Stimulated activated CD4-positive, alpha-beta T cell treated with anti-CD3 and anti-CD28 coated beads, TNF-alpha, amount 100 ng/mL, for 4 hours (primary cell): ENCODE results near the gene GALNS.

ENCODE experiments used
- DNase-seq, 3 experiments: peaks; one replicate each; pipeline ENCODE4 v3.0.0-alpha.2; 2020; ENCODE audit warnings: low read depth in 3 of 3

The GALNS gene

DNA sequence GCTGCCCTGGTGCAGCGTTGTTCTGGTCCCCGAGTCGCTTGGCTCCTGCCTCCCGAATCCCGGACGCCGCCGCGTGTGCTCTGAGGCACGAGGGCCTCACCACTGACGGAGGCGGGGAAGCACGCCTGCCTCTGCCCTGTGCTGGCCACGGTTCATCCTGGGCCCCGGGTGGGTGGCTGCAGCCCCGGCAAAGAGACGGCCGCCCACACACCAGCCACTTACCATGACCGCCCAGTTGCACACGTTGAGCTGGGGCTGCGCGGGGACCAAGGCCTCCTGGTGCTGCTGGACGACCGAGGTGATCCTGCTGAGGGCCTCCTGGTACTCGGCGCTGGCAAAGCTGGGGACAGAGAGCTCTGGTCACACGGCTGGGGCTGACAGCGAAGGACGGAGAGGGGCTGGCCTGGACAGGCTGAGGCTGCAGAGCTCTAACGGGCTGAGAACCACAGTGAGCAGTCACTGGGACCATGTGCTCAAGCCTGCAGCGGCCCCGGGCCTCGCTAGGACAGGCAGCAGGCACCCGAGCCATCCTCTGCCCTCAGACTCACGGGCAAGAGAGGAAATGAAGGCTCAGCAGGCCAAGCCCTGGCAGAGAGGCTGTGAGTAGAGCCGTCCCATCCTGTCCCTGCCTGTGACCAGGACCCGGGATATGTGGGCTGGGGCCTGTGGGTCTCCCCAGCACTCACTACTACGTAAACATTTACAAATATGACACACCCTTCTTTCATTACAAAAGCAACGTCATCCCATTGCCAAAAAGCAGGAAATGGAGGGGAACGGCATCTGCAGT lies 38.8 kb downstream of the GALNS start:
- no peak for DNase-seq

DNA sequence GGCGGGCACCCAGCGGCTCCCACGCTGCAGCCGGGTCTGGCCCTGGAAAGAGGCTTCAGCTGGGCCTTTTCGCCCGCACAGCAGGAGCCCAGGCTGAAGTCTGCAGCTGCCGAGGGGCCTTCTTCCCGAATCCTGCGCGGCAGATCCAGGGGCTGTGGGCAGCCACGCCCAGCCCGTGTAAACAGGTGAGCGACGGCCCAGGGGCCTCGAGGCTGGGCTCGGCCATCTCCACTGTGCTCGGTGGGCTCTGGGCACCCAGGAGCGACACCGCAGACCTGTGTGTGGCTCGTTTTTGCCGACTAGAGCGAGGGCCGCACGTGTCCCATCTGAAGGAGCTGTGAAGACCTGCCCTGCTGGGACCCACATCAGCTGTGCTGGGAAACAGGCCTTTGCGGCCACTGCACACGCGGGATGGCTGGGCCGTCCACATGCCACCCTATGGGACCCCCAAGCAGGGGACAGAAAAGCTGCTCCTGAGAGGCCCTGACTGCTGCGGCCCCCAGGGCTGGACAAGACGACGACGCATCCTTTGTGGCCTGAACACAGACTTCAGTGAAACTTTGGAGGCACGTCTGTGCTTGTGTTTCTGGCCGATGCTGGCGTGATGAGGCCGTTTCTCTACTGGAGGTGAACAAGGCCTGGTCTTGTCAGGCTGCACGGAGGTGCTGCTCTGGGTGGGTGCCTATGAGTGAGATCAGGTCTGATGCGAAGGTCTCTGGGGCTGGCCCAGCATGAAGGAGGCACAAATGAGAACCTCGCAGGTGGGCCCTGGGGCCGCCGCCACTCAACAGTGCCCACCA lies 39.8 kb downstream of the GALNS start:
- DNase-seq = no peak

DNA sequence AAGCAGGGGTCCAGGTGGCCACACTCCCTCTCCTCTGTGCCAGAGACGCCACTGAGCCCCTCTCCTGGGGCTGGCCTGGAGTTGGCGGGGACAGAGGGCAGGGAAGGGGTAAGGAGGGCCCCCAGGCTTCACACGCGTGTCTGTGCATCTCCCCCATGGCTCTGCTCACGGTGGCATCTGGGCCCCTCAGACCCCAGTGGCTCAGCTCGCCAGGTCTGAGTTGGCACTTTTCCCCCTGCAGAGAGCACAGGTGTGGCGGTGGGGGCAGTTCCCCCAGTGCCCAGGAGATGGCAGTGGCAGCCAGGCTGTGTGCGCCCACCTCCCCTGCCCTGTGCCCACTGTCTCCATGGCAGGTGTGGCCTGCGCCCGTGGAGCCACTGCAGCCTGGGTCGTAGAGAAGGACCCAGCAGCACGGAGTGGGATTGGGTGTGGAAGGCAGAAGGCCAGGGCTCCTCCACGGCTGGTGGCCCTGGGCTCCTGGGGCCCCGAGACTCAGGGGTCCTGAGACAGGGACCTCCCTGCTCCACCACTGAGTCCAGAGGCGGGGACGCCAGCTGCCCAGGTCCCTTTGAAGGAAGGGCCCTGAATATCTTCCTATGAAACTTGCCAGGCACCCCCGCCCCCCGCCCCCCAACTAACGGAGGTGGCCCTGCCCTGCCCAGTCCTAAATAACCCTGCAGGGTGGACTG lies 40.7 kb downstream of the GALNS start:
- DNase-seq = peak in 1 of 3 experiments; percentile 25

DNA sequence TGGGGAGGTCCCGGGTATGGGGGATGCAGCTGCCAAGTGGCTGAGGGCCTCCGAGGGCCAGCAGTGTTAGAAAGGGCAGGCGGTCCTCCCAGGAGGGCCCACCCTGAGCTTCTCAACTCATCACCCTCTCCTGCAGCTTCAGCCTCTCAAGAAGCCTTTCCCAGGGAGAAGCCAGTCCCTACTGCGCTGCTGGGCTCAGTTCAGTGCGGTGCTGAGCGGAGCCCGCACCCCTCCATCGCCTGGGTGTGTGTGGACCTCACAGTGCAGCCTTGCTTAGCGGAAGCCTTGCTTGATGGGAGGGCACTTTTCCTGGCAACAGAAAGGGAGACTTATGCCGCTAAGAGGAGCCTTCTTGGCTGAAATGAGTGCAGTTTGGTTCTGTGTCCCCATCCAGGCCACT lies 41.5 kb downstream of the GALNS start:
- no peak for DNase-seq

DNA sequence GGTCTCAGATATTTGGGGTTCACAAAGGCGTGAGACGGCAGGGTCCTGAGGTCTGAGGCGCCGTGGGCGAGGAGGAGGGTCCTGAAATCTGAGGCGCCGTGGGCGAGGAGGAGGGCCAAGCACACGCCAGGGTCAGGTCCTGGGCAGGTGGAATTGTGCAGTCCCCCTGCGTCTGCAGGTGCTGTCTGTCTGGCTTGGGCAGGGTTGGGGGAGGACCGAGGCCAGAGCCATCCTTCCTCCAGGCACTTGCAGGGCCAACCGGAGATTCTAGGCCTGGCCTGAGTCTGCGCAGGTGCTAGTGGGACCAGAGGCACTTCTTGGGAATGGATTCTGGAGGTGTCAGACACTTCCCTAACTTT lies 42.6 kb downstream of the GALNS start:
- no peak for DNase-seq

DNA sequence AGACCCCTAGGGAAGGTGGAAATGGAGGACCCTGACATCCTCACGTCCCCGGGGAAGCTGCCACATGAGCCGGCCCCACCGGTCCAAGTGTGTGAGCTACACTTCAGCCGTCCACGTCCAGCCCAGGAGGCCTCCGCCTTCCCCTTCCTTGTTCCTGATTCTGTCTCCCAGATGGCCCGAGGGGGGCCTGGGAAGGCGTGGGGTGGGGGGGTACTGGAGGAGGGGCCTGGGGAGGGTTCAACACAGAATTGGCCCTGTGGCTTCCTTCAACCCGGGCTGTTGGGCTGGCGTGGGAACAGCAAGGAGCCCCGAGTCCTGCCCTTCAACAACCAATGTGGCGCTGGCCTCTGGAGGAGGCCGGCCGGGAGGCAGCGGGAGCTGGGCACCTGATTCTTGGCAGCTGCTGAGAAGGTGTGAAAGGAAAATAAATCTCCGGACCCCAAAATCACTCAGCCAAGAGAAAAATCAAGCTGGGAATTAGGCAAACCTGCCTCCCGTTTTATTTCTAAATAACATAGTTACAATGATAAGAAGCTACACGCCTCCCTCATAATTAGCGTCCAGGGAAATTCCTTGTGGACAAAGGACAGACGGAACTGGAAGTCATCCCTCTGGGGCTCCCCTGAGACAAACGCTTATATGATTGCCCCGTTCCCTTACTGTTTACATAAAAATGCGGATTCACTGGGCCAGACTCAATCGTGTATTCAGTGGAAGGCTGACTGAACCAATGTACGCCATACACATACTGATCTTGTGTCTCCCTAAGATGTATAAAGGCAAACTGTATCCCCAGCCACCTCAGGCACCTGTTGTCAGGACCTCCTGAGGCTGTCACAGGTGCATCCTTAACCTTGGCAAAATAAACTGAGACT lies 43.2 kb downstream of the GALNS start:
- no peak for DNase-seq

DNA sequence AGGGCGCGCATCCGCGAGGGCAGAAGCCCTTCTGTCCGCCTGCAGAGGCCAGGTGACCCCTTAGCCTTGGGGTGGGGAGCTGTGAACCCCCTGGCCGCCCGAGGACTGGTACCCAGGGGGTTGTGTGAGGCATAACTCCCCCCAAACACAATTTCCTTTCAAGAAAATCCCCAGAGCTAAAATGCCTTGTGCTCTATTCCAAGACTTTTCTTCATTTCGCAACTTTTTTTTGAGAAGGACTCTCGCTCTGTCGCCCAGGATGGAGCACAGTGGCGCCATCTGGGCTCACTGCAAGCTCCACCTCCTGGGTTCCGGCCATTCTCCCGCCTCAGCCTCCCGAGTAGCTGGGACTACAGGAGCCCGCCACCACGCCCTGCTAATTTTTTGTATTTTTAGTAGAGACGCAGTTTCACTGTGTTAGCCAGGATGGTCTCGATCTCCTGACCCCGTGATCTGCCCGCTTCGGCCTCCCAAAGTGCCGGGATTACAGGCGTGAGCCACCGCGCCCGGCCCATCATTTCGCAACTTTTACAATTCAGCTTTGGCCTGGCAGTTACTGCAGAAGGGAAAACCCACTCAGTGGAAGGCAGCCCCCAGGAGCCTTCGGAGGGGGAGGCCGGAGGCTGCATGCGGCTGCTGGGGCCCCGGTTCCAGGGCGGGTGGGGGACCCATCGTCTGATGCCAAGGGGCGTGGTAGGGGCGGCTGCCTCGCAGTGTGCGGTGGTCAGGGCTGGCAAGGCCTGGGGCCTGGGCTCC lies 44.1 kb downstream of the GALNS start:
- no peak for DNase-seq

DNA sequence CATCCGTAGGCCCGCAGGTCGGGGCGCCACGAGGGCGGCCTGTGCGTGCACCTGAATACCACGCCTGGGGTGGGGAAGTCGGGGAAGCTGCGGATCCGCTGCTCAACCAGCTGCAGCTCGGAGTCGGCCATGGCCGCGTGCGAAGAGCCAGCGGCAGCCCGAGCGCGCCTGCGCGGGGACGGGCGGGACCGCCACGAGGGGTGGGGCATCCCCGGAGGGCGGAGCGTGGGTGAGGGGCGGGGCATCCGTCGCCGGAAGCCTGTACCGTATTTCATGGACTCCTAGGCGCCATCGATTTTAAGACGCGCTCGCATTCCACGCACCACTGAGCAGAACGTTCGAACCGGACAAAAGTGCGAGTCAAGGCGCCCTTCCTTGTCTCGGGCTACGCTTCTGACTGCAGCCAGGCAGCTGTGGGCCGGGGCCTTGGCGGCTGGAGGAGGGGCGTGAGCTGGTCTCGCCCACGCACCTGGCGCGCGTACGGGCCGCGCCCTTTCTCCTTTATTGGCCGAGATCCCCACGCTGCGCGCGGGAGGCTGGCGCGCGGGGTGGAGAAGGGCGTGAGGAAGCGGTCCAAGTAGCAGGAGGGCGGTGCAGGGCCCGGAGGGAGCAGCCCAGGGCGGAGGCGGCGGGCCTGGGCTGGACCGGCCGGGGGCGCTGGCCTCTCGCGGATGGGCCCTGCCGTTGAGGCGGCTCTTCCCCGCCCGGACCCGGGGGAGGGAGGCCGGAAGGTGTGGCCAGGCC lies 44.8 kb downstream of the GALNS start, which contains the start of gene APRT:
Gene APRT (minus strand): TSS at position 160 of the 744 bp plus-strand sequence. CDS start 29 bp downstream, at position 131.
- DNase-seq = peak; percentile 94 to 99 (median 96)

DNA sequence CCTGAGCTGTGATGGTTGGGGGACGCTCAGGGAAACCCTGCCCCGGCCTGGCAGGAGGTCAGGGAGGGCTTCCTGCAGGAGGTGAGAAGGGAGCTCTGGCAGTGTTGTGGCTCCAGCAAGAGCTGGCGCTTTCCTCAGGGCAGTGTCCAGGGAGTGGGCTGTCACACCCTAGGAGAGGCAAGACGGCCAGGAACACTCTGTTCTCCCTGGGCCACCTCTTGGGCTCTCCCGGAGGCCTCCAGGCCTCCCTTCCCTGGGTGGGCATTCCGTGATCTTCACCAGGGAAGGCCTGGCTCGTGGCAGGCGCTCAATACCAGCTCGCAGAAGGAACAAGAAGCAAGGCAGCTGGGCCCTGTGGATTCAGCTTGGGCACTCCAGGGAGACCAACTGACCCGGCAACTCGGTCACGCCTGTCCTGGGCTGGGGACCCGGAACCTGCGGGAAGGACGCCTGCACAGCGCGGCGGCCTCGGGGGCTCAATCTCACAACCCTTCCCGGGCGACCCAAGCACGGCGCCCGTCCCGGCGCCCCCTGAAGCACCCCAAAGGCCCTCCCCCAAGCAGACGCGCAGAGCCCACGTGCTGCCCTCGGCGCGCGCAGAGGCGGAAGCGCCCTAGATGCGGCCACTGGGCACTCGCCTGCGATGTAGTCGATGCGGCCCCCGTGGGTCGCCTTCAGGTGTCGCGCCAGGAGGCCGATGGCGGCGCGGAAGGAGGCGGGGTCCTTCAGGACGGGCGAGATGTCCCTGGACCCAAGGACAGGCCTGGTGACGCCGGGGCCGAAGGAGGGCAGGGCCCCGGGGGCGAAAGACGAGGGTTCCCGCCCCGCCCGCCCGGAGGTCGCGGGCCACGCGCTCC lies 45.6 kb downstream of the GALNS start:
- peak in 2 of 3 experiments; percentile 48 to 54 for DNase-seq

DNA sequence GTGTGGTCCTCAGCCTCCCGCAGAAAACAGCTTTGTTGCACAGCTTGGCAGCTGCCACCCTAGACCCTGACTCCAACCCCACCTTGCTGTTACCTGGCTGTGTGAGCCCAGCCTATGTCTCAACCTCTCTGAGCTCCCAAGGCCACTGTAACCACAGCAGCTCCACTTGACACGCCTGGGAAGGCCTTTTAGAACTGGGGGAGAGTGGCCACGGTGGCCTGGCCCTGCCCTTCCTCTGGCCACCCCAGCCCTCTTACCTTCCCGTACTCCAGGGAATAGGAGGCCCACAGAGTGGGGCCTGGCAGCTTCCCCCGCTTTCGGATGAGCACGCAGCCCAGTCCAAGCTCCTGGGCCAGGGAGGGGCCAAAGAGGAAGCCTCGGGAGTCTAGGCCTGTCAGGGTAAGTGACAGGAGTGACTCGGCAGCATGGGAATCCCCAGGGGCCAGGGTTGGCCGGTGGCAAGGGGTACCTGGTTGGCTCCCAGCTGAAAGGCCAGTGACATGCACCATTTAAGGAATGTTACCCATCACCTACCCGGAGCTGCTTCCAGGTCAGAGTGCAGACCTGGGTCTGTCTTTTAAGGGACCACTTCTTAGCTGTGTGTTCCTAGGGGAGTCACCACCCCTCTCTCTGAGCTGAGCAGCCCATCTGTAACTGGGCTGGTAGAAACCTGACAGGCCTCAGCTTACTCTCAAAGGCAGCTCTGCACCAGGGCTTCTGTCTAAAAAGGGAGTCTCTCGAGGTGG lies 46.4 kb downstream of the GALNS start:
- DNase-seq = no peak

DNA sequence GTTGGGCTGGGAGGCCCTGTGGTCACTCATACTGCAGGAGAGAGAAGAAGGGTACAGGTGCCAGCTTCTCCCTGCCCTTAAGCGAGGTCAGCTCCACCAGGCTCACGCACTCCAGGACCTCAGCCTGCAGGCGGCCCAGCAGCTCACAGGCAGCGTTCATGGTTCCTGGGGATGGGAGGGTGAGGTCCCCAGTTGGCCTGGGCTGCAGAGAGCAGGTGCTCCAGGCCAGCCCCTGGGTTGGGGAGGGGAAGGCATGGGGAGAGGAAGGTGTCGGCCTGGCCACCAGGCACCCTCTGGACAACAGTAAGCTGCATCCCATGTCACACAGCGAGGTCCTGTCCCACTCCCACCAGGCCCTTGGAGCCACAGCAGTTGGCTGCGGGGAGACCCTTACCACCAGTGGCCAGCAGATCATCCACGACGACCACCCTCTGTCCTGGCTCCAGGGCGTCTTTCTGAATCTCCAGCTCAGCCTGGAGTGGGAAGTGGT lies 47.0 kb downstream of the GALNS start:
- DNase-seq = no peak

DNA sequence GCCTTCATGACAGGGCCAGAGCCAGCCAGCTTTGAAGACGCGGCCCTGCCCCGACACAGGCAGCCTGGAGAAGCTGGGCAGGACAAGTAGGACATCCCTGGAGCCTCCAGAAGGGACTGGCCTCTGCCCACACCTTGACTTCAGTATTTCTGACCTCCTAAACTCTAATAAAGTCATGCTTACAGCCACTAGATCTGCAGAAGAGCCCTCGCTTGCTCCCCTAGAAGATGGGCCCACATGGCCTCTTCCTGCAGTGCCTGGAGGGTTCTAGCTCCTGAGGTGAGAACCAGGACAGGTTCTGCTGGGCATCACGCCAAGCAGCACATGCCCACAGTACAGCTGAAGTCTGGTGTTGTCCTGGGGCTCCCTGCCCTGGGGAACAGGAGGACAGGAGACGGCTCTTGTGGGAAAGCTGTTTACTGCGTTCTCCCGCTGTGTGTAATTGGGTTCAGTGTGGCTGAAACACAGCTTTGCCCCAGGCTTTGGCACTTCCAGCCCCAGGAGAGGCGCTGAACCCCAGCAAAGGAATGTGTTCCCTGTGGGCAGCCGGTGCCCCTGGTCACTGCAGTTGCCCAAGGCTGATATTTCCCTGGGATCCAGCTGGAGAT lies 47.6 kb downstream of the GALNS start:
- DNase-seq = no peak

DNA sequence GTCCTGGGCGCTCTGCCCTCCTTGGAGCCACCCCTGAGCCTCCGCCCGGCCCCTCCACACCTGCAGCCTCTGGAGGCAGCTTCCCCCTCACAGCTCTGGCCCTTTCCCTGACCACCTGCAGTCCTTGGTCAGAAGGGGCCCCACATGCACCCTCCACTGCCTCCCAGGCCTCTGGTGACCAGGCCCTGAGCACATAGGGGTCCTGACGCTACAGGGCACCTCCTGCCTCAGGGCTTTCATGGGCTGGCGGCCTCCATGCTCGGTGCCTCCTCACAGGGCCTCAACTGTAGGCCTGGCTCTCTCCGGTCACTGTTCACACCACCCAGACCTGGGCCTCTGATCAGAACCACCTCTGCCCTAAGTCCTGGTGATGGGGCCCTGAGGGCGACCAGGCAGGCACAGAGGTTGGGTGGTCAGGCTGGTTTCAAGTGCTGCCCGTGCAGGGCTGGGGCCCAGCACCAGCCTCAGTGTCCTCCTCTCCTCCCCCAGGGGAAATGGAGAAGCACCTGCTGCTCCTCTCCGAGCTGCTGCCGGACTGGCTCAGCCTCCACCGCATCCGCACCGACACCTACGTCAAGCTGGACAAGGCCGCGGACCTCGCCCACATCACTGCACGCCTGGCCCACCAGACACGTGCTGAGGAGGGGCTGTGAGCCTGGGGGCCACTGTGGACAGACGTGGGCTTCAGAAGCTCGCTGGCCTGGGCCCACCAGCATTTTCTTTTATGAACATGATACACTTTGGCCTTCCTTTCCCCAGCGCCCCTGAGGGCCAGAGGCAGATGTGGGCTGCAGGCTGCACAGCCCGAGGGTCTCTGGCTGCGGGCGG lies 48.9 kb downstream of the GALNS start:
- no peak for DNase-seq

DNA sequence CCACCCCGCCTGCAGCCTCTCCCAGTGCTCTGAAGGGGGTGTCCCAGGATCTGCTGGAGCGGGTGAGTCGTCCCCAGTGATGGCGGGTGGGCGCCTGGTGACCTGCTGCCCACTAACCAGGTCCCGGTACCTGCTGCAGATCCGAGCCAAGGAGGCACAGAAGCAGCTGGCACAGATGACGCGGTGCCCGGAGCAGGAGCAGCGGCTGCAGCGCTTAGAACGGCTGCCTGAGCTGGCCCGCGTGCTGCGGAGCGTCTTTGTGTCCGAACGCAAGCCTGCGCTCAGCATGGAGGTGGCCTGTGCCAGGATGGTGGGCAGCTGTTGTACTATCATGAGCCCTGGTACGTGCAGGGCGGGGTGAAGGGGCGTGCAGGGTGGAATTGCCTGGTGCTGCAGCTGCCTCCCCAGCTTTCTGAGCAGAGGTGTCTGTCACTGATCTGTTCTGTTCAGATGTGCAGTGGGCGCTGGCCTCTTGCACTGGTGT lies 49.6 kb downstream of the GALNS start:
- DNase-seq = no peak

DNA sequence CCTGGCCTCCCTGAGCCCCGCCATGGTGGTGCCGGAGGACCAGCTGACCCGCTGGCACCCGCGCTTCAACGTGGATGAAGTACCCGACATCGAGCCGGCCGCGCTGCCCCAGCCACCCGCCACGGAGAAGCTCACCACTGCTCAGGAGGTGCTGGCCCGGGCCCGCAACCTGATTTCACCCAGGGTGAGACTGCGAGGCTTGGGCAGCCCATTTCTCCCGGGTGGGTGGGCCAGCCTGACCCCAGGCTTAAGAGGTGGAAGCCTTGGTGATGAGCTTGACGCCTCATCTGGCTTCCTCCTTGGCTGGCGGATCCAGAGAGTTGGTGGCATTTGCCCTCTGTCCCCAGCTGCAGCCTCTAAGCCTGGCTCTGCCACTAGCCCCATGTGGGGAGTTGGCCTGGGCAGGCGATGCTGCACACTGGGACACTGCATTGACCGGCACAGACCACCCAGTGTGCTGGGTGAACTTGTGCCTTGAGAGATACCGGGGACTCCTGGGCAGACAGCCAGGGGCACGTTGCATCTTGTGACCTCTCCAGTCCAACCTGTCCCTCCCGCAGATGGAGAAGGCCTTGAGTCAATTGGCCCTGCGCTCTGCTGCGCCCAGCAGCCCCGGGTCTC lies 50.1 kb downstream of the GALNS start:
- no peak for DNase-seq

DNA sequence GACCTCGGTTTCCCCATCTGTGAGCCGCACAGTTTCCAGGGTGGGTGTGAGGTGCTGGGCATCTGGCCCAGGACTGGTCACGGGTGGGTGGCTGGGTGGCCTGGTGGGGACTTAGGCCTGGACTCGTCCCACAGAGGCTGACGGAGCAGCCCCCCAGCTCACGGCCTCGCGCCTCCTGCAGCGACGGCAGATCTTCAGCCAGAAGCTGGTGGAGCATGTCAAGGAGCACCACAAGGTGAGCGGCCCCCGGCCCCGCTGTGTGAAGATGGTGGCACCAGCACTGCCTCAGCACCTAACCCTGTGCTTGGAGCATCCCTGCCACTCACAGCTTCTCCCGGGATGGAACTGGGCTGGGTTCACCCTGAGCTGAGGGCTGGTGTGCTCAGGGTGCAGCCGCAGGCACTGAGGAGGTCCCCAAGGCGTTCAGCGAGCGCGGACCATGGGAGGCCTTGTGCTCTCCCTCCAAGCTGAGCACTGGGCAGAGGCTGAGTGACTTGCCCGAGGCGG lies 50.8 kb downstream of the GALNS start:
- DNase-seq = no peak
